Esophagus muscularis mucosa (tissue), 4 donors: ENCODE results near the gene ERC2. TPM values are rescaled to one million over a fixed set of nuclear protein-coding genes. Genes with fewer than 3 reads are reported as not detected.

ENCODE experiments used
- DNase-seq: peaks from one replicate; pipeline ENCODE4 v3.0.0-alpha.2; 2017; ENCODE audit errors: extremely low spot score
- H3K27ac ChIP-seq, 4 donors: fragments of 200-600 bp; sonication (generic); replicated peaks in 1 of 4; 1 replicate in 3 of 4; 2 replicates in 1 of 4; pipeline ENCODE4 v1.5.1; 2016 to 2019; ENCODE audit warnings: mild to moderate bottlenecking in 1 of 4
- H3K27me3 ChIP-seq, 4 donors: fragments of 200-600 bp; sonication (generic); one replicate each; pipeline versions ENCODE4 v1.5.1 to v1.6.0; 2016 to 2019
- H3K36me3 ChIP-seq, 4 donors: fragments of 200-600 bp; sonication (generic); one replicate each; pipeline ENCODE4 v1.5.1; 2016 to 2019
- H3K4me1 ChIP-seq, 4 donors: fragments of 200-600 bp; sonication (generic); one replicate each; pipeline ENCODE4 v1.5.1; 2016 to 2019
- H3K4me3 ChIP-seq, 4 donors: fragments of 200-600 bp; sonication (generic); 1 replicate in 2 of 4; 2 replicates in 2 of 4; pipeline ENCODE4 v1.5.1; 2016 to 2019; ENCODE audit warnings: mild to moderate bottlenecking in 4 of 4, moderate library complexity in 1 of 4
- H3K9me3 ChIP-seq, 4 donors: fragments of 200-600 bp; sonication (generic); 1 replicate in 3 of 4; 2 replicates in 1 of 4; pipeline ENCODE4 v1.5.1; 2016 to 2019
- EP300 ChIP-seq: sonication (generic); formaldehyde crosslinking; IDR thresholded peaks from one replicate; pipeline ENCODE4 v1.6.1; 2017; ENCODE audit warnings: antibody characterized with exemption
- POLR2A ChIP-seq: fragments of 450-650 bp; IDR thresholded peaks from one replicate; pipeline ENCODE4 v1.6.1; 2017; ENCODE audit warnings: antibody characterized with exemption, moderate library complexity, mild to moderate bottlenecking, low read depth
- POLR2AphosphoS5 ChIP-seq, 2 donors: sonication (generic); formaldehyde crosslinking; IDR thresholded peaks; one replicate each; pipeline ENCODE4 v1.6.1; 2017; ENCODE audit warnings: antibody characterized with exemption in 2 of 2
- WGBS: methylation state at CpG from one replicate; pipeline ENCODE4 v1.1.5; 2018; 5-methylcytosine and 5-hydroxymethylcytosine counted together
- intact Hi-C: fragments of 100-400 bp; cut with DNase I; formaldehyde crosslinking; loops from one replicate; pipeline ENCODE4 v1.15.1; 2023
- total RNA-seq, 4 donors: library from RNA; depleted of rRNA; stranded (reverse); fragments of >200 nt; gene quantifications; one replicate each; pipeline versions ENCODE4 v1.1.0 to v1.2.1, GENCODE V29; 2016
- TF ChIP-seq, protein P1 (sequence below), 3 experiments: fragments of 200-600 bp in 2 of 3; fragments of 450-650 bp in 1 of 3; sonication (generic) in 2 of 3; IDR thresholded peaks; one replicate each; pipeline ENCODE4 v1.5.1; 2017 to 2019; ENCODE audit warnings: antibody characterized with exemption in 3 of 3, mild to moderate bottlenecking in 2 of 3, moderate library complexity in 1 of 3

ERC2 gene
- total RNA-seq, 4 donors from 2014 or later = 0.42 to 2.0 (median 1.5) TPM

DNA sequence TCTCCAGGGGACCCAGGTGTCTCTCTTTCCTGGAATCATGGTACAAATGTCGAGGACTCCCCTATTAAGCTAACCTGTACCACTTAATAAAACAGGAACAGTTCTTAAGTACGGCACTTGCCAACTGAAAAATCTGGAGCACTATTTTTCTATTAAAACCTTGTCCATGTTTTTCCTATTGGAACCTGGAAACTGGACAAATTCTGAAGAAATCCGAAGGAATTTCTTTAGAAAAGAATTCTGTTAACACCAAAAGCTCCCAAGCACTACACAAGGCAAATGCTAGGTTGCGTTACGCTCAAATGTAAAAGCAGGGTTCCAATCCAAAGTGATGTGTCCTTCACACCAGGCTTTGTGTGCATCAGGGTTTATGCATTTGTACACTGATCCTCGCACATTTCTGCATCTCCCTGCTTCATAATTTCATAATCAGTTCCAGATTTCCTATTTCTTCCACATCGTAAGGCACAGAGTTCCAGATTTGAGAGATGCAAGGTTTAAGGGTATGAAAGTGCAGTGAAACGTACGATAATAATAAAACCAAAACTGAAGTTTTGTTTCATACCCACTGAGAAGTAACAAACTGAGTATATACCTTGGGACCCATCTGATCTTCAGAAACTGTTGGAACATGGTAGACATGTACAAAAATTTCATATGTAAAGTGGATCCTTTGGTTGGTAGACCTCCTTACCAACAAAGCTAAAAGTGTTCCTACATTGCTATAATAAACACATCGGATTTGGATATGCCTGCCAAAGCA lies 849.0 kb downstream of the ERC2 start:
- Histone ChIP-seq H3K36me3 (no peaks in the 10 kb centered on the region), H3K27ac (no peak overlapping the region), H3K4me3 (no peak overlapping the region), H3K27me3 (no peaks in the 10 kb centered on the region), H3K4me1 (no peaks in the 10 kb centered on the region), H3K9me3 (no peaks in the 10 kb centered on the region)
- no peak for DNase-seq
- intact Hi-C loops = no loop called here
- TF ChIP-seq, protein P1, sequence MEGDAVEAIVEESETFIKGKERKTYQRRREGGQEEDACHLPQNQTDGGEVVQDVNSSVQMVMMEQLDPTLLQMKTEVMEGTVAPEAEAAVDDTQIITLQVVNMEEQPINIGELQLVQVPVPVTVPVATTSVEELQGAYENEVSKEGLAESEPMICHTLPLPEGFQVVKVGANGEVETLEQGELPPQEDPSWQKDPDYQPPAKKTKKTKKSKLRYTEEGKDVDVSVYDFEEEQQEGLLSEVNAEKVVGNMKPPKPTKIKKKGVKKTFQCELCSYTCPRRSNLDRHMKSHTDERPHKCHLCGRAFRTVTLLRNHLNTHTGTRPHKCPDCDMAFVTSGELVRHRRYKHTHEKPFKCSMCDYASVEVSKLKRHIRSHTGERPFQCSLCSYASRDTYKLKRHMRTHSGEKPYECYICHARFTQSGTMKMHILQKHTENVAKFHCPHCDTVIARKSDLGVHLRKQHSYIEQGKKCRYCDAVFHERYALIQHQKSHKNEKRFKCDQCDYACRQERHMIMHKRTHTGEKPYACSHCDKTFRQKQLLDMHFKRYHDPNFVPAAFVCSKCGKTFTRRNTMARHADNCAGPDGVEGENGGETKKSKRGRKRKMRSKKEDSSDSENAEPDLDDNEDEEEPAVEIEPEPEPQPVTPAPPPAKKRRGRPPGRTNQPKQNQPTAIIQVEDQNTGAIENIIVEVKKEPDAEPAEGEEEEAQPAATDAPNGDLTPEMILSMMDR (IDR thresholded peaks at IDR 0.05) = no peak
- TF ChIP-seq POLR2A (no peak), POLR2AphosphoS5 (IDR thresholded peaks at IDR 0.05) (no peak), EP300 (no peak)
- 84% methylated on average over 10 of the region's 10 CpGs for WGBS

GRCh38 chr3:55617385-55617784 lies 850.9 kb downstream of the ERC2 start:
- intact Hi-C loops = no loop called here
- TF ChIP-seq, protein P1 (IDR thresholded peaks at IDR 0.05) = no peak
- TF ChIP-seq EP300 (no peak), POLR2A (no peak), POLR2AphosphoS5 (IDR thresholded peaks at IDR 0.05) (no peak)
- WGBS = 49% methylated on average over 4 of the region's 4 CpGs
- no peaks in the 10 kb centered on the region for H3K9me3 ChIP-seq
- H3K36me3 ChIP-seq = no peaks in the 10 kb centered on the region
- DNase-seq = no peak
- no peak overlapping the region for H3K27ac ChIP-seq
- no peak overlapping the region for H3K4me3 ChIP-seq
- H3K27me3 ChIP-seq = no peaks in the 10 kb centered on the region
- no peaks in the 10 kb centered on the region for H3K4me1 ChIP-seq

- Histone ChIP-seq H3K4me3 (no peak overlapping the region), H3K27me3 (no peaks in the 10 kb centered on the region), H3K4me1 (no peaks in the 10 kb centered on the region), H3K9me3 (no peaks in the 10 kb centered on the region), H3K36me3 (no peaks in the 10 kb centered on the region), H3K27ac (no peak overlapping the region)
- 83% methylated on average over 3 of the region's 3 CpGs for WGBS
- no peak for DNase-seq
- intact Hi-C loops = no loop called here
- TF ChIP-seq POLR2A = no peak
- TF ChIP-seq EP300 = no peak
- TF ChIP-seq, protein P1 (IDR thresholded peaks at IDR 0.05) = no peak
Observed at GRCh38 chr3:55616803-55617202, 851.5 kb downstream of the ERC2 start.

- intact Hi-C loops = no loop called here
- 81% methylated on average over 8 of the region's 8 CpGs for WGBS
- Histone ChIP-seq H3K4me1 (no peaks in the 10 kb centered on the region), H3K4me3 (no peak overlapping the region), H3K36me3 (no peaks in the 10 kb centered on the region), H3K9me3 (no peaks in the 10 kb centered on the region), H3K27me3 (no peaks in the 10 kb centered on the region), H3K27ac (no peak overlapping the region)
- no peak for DNase-seq
- TF ChIP-seq, protein P1 (IDR thresholded peaks at IDR 0.05) = no peak
- TF ChIP-seq POLR2A = no peak
- TF ChIP-seq EP300 = no peak
- no peak for TF ChIP-seq POLR2AphosphoS5 (IDR thresholded peaks at IDR 0.05)
Observed at GRCh38 chr3:55615694-55616295, 852.5 kb downstream of the ERC2 start.
